HEK293T (cell line): ENCODE data around the gene TIPARP.

Experiments
- CTCF ChIA-PET: fragments of 350-600 bp; formaldehyde crosslinking; extraction: SDS; loops from one replicate; lab custom pipeline; 2021; ENCODE audit warnings: antibody characterized with exemption, inconsistent platforms; lab: Yijun Ruan, JAX
- POLR2A ChIA-PET: fragments of 350-600 bp; formaldehyde crosslinking; extraction: SDS; loops from one replicate; lab custom pipeline; 2020; ENCODE audit warnings: antibody characterized with exemption, inconsistent platforms; lab: Yijun Ruan, JAX
- DNase-seq: peaks from one replicate; pipeline ENCODE4 v3.0.0; 2012; ENCODE audit warnings: mixed read lengths; ENCODE audit errors: extremely low spot score
- ARNT ChIP-seq: fragments of 450-650 bp; IDR thresholded peaks from 2 replicates; pipeline ENCODE4 v1.6.1; 2017; ENCODE audit warnings: mild to moderate bottlenecking
- BHLHE40 ChIP-seq: fragments of 450-650 bp; IDR thresholded peaks from 2 replicates; pipeline ENCODE4 v1.6.1; 2016; ENCODE audit warnings: mild to moderate bottlenecking, moderate library complexity, borderline replicate concordance
- CTBP1 ChIP-seq: fragments of 450-650 bp; IDR thresholded peaks from 2 replicates; pipeline ENCODE4 v1.6.1; 2016; ENCODE audit warnings: borderline replicate concordance
- ELF4 ChIP-seq: fragments of 450-650 bp; IDR thresholded peaks from 2 replicates; pipeline ENCODE4 v1.6.1; 2017; ENCODE audit warnings: antibody characterized with exemption
- FOXA1 ChIP-seq: fragments of 450-650 bp; IDR thresholded peaks from 2 replicates; pipeline ENCODE4 v1.6.1; 2016; ENCODE audit warnings: mild to moderate bottlenecking
- FOXK2 ChIP-seq: fragments of 450-650 bp; IDR thresholded peaks from 2 replicates; pipeline ENCODE4 v1.6.1; 2016; ENCODE audit warnings: mild to moderate bottlenecking
- FOXM1 ChIP-seq: fragments of 450-650 bp; IDR thresholded peaks from 2 replicates; pipeline ENCODE4 v1.6.1; 2017; ENCODE audit warnings: mild to moderate bottlenecking, borderline replicate concordance
- HDGF ChIP-seq: fragments of 450-650 bp; IDR thresholded peaks from 2 replicates; pipeline ENCODE4 v1.6.1; 2017; ENCODE audit warnings: antibody characterized with exemption, borderline replicate concordance
- L3MBTL2 ChIP-seq: fragments of 450-650 bp; conservative IDR thresholded peaks from 2 replicates; pipeline ENCODE4 v1.6.1; 2016; ENCODE audit warnings: mild to moderate bottlenecking
- LEF1 ChIP-seq: fragments of 450-650 bp; IDR thresholded peaks from 2 replicates; pipeline ENCODE4 v1.6.1; 2017; ENCODE audit warnings: mild to moderate bottlenecking, borderline replicate concordance
- NFRKB ChIP-seq: fragments of 450-650 bp; IDR thresholded peaks from 2 replicates; pipeline ENCODE4 v1.6.1; 2016; ENCODE audit warnings: mild to moderate bottlenecking, moderate library complexity
- PKNOX1 ChIP-seq: fragments of 450-650 bp; IDR thresholded peaks from 2 replicates; pipeline ENCODE4 v1.6.1; 2016
- SP1 ChIP-seq: fragments of 450-650 bp; IDR thresholded peaks from 2 replicates; pipeline ENCODE4 v1.6.1; 2017
- SUZ12 ChIP-seq: fragments of 450-650 bp; IDR thresholded peaks from 2 replicates; pipeline ENCODE4 v1.6.1; 2016; ENCODE audit warnings: mild to moderate bottlenecking
- TARDBP ChIP-seq: fragments of 450-650 bp; IDR thresholded peaks from 2 replicates; pipeline ENCODE4 v1.6.1; 2016
- ZNF384 ChIP-seq: fragments of 450-650 bp; IDR thresholded peaks from 2 replicates; pipeline ENCODE4 v1.6.1; 2016

The TIPARP gene

GRCh38 chr3:156630081-156630772 lies 44.2 kb upstream of the TIPARP start:
- peak; percentile 43 for DNase-seq
- POLR2A ChIA-PET: interaction anchor here (1.2 kb wide), 1 partner anchor 76 kb away, joined by 4 read pairs; no protein-coding TSS in a partner anchor
- TF ChIP-seq BHLHE40 (no peak), ELF4 (no peak), CTBP1 (no peak), HDGF (no peak), ZNF384 (no peak), NFRKB (no peak), SP1 (no peak), L3MBTL2 (no peak), TARDBP (no peak), FOXA1 (no peak), FOXM1 (no peak)
- CTCF ChIA-PET: no interaction called here

- CTCF ChIA-PET: no interaction called here
- POLR2A ChIA-PET: interaction anchor here (1.2 kb wide), 1 partner anchor 77 kb away, joined by 4 read pairs; no protein-coding TSS in a partner anchor
- TF ChIP-seq ARNT: no peak
- TF ChIP-seq FOXA1: no peak
- TF ChIP-seq FOXM1: no peak
- TF ChIP-seq TARDBP: no peak
- TF ChIP-seq ELF4: no peak
- no peak for TF ChIP-seq LEF1
- TF ChIP-seq PKNOX1: no peak
- TF ChIP-seq BHLHE40: no peak
- no peak for TF ChIP-seq FOXK2
- TF ChIP-seq L3MBTL2: no peak
- TF ChIP-seq SP1: no peak
- TF ChIP-seq CTBP1: no peak
- no peak for TF ChIP-seq SUZ12
- TF ChIP-seq ZNF384: no peak
- DNase-seq: no peak
These were observed 43.7 kb upstream of the TIPARP start for GRCh38 chr3:156630773-156631093.

GRCh38 chr3:156631323-156631722 lies 43.1 kb upstream of the TIPARP start:
- TF ChIP-seq SUZ12 (no peak), ZNF384 (no peak), BHLHE40 (no peak), PKNOX1 (no peak), SP1 (no peak), ELF4 (no peak), LEF1 (no peak), ARNT (no peak), NFRKB (no peak), FOXK2 (no peak), CTBP1 (no peak), FOXA1 (no peak), L3MBTL2 (no peak), TARDBP (no peak), FOXM1 (no peak), HDGF (no peak)
- no peak for DNase-seq
- ChIA-PET CTCF (no interaction called here), POLR2A (no interaction called here)

- CTCF ChIA-PET: no interaction called here
- DNase-seq: no peak
- TF ChIP-seq TARDBP: no peak
- no peak for TF ChIP-seq LEF1
- TF ChIP-seq FOXM1: no peak
- no peak for TF ChIP-seq CTBP1
- no peak for TF ChIP-seq BHLHE40
- no peak for TF ChIP-seq L3MBTL2
- no peak for TF ChIP-seq ZNF384
- TF ChIP-seq FOXA1: no peak
- no peak for TF ChIP-seq ARNT
- no peak for TF ChIP-seq SP1
- no peak for TF ChIP-seq PKNOX1
- no peak for TF ChIP-seq ELF4
- TF ChIP-seq NFRKB: no peak
- no peak for TF ChIP-seq FOXK2
- TF ChIP-seq HDGF: no peak
- TF ChIP-seq SUZ12: no peak
- POLR2A ChIA-PET: no interaction called here
These were observed 41.8 kb upstream of the TIPARP start for GRCh38 chr3:156632601-156633000.

GRCh38 chr3:156633335-156633734 lies 41.1 kb upstream of the TIPARP start:
- TF ChIP-seq ELF4: no peak
- no peak for TF ChIP-seq HDGF
- TF ChIP-seq ZNF384: no peak
- no peak for TF ChIP-seq LEF1
- no peak for TF ChIP-seq L3MBTL2
- ChIA-PET CTCF (no interaction called here), POLR2A (no interaction called here)
- DNase-seq: no peak

- no peak for DNase-seq
- ChIA-PET CTCF (no interaction called here), POLR2A (no interaction called here)
- TF ChIP-seq FOXK2 (no peak), FOXA1 (no peak), LEF1 (no peak), TARDBP (no peak), PKNOX1 (no peak), L3MBTL2 (no peak), NFRKB (no peak), ELF4 (no peak), ZNF384 (no peak)
These were observed 39.4 kb upstream of the TIPARP start for GRCh38 chr3:156635034-156635433.
